ENCODE data around the gene S100A12.

The S100A12 gene

DNA sequence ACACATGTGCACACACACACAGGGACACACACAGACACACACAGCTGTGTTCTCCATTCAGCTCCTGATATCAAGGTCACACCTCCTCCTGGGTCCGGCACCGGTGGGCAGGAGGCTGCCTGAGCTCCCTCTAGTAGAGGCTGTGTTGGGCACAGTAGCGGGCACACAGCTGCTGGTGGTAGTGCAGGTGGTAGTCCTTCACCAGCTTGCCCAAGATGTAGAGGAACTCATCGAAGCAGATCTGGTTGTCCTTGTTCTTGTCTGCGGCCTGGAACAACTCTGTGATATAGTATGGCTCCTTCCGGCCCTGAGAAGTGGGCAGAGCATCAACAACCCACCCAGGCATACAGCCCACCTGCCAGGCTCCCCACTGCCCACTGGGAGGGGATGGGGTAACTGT, 21.0 kb upstream of the S100A12 start:
- no peak for DNase-seq

DNA sequence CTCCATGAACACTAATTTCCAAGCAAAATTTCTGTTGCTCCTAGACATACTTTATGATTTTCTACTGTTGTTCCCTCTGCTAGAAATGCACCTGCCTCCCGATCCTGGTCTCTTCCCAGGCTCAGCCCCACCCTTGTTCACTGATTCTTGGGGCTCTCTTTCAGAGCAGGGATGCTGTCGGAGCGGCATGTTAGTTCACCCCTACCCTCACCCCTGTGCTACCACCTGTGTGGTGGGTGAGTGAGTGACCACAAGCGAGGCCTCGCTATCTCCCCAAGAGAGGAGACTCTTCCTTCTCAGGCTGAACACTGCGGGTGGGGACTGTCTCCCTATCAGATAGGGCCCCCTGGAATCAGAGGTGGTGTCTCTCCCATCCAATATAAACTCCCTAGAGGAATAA, 20.4 kb upstream of the S100A12 start:
- DNase-seq, result no peak

GRCh38 chr1:153395136-153395685, 19.8 kb upstream of the S100A12 start:
- no peak for DNase-seq

DNA sequence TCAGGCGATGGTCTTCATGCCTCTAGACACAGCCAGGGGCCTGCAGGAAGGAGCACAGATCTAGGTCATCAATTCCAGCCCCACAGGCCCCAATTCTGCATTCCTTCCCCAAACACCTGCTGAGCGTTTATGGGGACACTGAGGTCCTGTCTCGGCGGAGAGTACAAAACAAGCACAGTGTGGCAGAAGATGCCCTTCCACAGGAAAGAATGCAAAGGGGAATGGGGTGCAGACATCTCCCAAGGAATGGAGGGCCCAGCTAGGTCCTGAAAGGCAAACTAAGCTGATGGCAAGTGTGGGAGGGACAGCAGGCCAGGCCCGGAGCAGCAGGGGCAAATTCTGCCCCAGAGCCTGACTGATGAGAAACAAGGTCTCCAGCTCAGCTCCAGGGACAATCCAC, 19.0 kb upstream of the S100A12 start:
- DNase-seq, result no peak

GRCh38 chr1:153393926-153394325, 18.5 kb upstream of the S100A12 start:
- no peak for DNase-seq

DNA sequence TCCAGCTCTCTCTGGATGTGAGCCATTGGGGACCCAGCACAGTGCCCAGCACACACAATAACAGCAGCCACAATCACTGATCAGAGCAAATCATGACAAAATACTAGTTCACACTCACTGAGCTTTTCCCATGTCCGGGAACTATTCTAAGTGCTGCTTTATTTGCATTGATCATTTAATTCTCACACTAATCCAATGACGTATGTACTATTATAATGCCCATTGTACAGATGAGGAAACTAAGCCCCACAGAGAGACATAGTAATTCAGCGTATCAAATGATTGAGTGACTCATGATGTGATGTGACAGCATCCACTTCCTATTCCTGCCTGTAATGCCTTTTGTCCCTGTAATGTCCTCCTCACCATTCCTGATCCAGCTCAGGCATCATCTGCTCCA, 17.4 kb upstream of the S100A12 start:
- DNase-seq, result no peak

- no peak for DNase-seq
Measured at GRCh38 chr1:153392258-153392657, 16.8 kb upstream of the S100A12 start.

DNA sequence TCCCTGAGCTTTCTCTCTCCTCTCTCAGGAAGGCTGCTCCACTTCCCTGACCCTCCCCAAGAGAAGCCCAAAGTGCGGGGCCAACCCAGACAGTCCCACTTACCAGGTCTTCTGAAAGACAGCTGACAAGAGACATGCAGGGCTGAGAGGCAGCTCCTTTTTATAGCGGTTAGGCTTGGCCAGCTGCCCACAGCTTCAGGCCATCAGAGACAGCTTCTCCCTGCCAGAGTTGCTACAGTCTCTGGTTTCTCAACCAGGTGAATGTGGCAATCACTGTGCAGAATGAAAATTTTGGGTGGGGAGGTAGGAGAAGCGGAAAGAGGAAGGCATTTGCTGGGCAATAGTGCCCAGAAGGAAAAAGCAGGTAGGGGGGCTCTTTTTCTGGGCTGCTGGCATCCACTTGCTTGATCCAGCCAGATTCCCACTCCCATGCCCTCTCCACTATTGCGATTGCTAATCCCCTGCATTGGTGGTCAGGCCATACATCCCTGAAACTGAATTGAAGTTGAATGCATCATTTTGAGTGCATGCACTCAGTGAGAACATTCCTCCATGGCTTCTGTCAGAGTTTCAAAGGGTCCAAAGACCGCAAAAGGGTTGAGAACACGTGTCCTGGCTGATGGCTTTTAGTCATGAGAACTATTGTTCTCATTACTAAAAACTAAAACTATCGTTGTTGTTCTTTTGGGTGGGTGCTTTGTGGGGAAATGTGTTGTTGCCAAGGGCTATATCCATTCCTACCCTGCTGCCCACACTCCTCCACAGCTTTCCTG, 15.7 kb upstream of the S100A12 start, which contains the start of gene S100A8:
Gene S100A8, minus strand, starts transcription at position 136 of the 773 bp plus-strand sequence. CDS start 538 bp downstream, outside the sequence.
- no peak for DNase-seq

- no peak for DNase-seq
Measured at GRCh38 chr1:153389973-153390879, 14.8 kb upstream of the S100A12 start.

DNA sequence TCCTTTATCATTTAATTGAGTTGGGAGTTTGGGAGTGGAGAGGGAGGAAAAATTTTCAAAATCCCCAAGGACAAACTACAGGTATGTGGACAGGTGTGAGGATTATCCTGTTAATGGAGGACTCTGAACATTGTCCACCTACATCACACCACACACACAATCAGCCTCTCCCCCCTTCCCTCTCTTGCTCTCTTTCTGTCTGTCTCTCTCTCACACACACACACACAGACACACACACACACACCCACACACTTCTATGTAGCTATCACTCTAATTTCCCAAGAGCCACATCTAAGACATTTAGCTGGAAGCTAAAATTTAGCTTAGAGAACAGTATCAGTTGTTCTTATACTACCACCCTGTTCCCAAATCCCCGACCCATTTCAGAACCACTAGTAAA, 14.0 kb upstream of the S100A12 start:
- no peak for DNase-seq

- no peak for DNase-seq
Measured at GRCh38 chr1:153387785-153388184, 12.4 kb upstream of the S100A12 start.

- DNase-seq, result no peak
Measured at GRCh38 chr1:153387001-153387400, 11.6 kb upstream of the S100A12 start.

DNA sequence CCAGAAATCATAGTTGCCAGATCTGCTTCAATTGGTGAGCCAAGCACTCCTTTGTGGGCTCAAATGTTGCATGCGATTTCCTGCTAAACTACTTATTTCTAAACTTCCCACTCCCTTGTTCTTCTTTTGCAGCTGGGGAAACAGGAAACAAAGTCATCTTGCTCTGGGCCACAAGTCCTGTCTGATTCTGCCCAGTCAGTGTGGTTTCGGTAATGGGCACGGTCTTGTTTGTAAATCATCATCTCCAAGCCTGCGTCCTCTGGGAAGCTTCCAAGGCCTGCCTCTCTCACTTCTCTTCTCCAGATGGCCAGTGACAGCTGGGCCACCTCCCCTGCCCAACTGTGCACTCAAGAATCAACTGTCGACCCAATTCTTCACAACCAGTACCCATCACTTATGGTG, 11.1 kb upstream of the S100A12 start:
- no peak for DNase-seq

- DNase-seq, result no peak
Measured at GRCh38 chr1:153384958-153385580, 9.6 kb upstream of the S100A12 start.

GRCh38 chr1:153380711-153381110, 5.3 kb upstream of the S100A12 start:
- no peak for DNase-seq

- DNase-seq, result no peak
Measured at GRCh38 chr1:153379591-153379990, 4.2 kb upstream of the S100A12 start.

GRCh38 chr1:153374071-153374470, 1.4 kb downstream of the S100A12 start:
- no peak for DNase-seq

- DNase-seq, result no peak
Measured at GRCh38 chr1:153372571-153372970, 2.9 kb downstream of the S100A12 start.

- DNase-seq, result no peak
Measured at GRCh38 chr1:153371231-153371630, 4.2 kb downstream of the S100A12 start.

GRCh38 chr1:153370146-153370545, 5.3 kb downstream of the S100A12 start:
- no peak for DNase-seq

- DNase-seq, result no peak
Measured at GRCh38 chr1:153368495-153368894, 6.9 kb downstream of the S100A12 start.

- no peak for DNase-seq
Measured at GRCh38 chr1:153367090-153367489, 8.3 kb downstream of the S100A12 start.

DNA sequence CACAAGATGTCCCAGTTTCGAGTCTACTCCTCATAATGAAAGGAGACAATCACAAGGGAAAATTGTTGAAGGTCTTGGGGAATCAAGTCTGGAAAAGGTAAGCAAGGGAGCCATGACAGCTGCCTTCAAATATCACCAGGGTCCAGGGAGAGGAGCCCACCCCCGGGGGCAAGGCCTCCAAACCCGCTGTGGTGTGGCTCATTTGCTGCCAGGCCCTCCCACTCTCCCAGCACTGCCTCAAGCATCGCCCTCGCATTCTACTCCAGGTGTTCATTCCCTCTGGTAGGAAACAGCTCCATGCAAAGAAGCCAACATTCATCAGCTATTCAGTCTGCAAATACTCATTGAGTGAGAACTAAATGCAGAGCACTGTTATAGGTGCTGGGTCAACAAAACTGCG, 9.2 kb downstream of the S100A12 start:
- DNase-seq, result no peak

All from cortex of kidney (tissue), 1 donor.